GM10248 (cell line): ENCODE data around the gene RUNX3.

Source experiments
- CTCF ChIA-PET: fragments of 300-600 bp; sonication (Branson Sonifier 250); formaldehyde crosslinking; extraction: SDS; loops from one replicate; lab custom pipeline; 2021; ENCODE audit warnings: antibody characterized with exemption; lab: Yijun Ruan, JAX
- POLR2A ChIA-PET: fragments of 350-650 bp; sonication (Branson Sonifier 250); formaldehyde crosslinking; extraction: SDS; loops from one replicate; lab custom pipeline; 2020; ENCODE audit warnings: antibody characterized with exemption; lab: Yijun Ruan, JAX
- DNase-seq: peaks from one replicate; pipeline ENCODE4 v3.0.0; 2012; ENCODE audit errors: extremely low spot score
- TF ChIP-seq, protein P1 (sequence below): IDR thresholded peaks from 2 replicates; pipeline ENCODE4 v1.5.1; 2012; ENCODE audit warnings: mild to moderate bottlenecking, low read depth; ENCODE audit errors: extremely low read depth, missing control alignments, control extremely low read depth

The RUNX3 gene

DNA sequence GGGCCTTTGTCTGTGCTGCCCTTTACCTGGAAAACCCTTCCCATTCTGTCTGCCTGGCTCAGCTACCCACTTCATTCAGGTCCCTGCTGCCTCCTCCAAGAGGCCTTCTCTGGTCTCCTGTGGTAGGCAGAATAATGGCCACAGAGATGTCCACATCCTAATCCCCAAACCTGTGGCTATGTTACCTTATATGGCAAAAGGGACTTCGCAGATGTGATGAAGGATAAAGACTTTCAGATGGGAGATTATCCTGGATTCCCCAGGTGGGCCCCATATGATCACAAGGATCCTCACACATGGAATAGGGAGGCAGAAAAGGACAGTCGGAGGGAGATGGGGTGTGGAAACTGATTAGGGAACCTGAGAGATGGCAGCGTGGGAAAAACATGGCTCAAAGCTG is 14.2 kb upstream of the RUNX3 start:
- POLR2A ChIA-PET: no interaction called here
- CTCF ChIA-PET: interaction anchor here (2.2 kb wide), 1 partner anchor 11 kb away, joined by 9 read pairs; no protein-coding TSS in a partner anchor
- TF ChIP-seq, protein P1, sequence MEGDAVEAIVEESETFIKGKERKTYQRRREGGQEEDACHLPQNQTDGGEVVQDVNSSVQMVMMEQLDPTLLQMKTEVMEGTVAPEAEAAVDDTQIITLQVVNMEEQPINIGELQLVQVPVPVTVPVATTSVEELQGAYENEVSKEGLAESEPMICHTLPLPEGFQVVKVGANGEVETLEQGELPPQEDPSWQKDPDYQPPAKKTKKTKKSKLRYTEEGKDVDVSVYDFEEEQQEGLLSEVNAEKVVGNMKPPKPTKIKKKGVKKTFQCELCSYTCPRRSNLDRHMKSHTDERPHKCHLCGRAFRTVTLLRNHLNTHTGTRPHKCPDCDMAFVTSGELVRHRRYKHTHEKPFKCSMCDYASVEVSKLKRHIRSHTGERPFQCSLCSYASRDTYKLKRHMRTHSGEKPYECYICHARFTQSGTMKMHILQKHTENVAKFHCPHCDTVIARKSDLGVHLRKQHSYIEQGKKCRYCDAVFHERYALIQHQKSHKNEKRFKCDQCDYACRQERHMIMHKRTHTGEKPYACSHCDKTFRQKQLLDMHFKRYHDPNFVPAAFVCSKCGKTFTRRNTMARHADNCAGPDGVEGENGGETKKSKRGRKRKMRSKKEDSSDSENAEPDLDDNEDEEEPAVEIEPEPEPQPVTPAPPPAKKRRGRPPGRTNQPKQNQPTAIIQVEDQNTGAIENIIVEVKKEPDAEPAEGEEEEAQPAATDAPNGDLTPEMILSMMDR: no peak
- no peak for DNase-seq

DNA sequence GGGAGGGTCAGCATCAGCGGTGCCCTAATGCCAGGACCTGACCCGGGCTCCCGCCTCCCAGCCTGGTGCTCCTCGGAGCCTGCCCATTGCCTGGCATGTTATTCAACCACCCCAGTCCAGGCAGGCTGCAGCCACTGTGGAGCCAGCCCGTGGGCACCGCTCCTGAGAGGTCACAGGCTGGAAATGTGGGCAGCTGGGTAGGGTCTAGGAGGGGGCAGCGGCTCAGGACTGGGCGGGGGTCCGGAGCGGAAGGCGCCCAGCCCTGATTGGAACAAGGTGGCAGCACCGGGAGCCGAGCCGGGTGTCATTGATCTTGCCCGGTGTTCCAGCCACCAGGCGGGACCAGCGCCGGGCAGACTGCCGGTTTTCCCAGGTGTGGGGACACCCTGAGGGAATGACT is 12.7 kb upstream of the RUNX3 start:
- ChIA-PET CTCF (interaction anchor here (1.3 to 4.5 kb wide), 3 partner anchors 10 to 95 kb away, joined by 4 to 28 read pairs (median 9); no protein-coding TSS in a partner anchor), POLR2A (interaction anchor here (0.9 kb wide), 1 partner anchor 95 kb away, joined by 3 read pairs; no protein-coding TSS in a partner anchor)
- DNase-seq: no peak
- TF ChIP-seq, protein P1: no peak

DNA sequence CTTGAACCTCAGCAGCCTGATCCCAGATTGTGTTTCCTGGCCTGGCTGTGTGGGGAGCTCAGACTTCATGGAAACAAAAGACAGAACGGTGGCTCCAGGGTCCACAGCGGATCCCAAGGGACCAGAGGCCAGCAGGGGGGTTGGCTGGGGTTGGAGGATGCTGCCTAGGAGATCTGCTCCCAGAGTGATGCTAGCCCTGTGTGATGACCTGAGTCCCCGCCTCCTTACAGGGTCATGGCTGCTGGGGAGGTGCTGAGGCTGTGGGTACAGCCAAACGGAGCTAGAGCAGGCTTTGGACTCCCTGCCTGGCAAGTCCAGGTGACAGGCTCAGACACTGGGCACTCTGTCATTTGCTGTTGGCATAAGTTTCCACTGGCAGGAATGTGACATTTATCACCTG is 11.5 kb upstream of the RUNX3 start:
- ChIA-PET POLR2A (no interaction called here), CTCF (interaction anchor here (1.3 to 4.5 kb wide), 5 partner anchors 9 to 96 kb away, joined by 3 to 28 read pairs (median 5); partner anchors contain the start of gene RUNX3)
- DNase-seq: no peak
- TF ChIP-seq, protein P1: no peak

DNA sequence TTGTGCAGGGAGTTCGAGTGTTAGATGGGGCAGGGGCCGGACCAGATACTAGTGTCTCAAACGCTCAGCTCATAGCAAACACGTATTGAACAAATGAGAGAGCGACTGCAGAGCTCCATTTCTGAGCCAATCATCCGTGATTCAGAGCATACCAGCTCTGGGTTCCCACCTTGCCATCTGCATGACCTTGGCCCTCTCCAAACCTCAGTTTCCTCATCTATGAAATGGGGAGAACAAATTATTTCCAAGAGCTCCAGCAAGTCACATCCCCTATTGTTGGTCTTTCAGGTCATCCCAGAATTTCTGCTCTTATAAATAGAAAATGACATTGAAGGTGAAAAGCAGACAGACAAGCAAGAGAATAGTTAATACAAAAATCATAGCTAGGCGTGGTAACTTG is 10.2 kb upstream of the RUNX3 start:
- no peak for DNase-seq
- ChIA-PET POLR2A (interaction anchor here (1.2 kb wide), 1 partner anchor 11 kb away, joined by 3 read pairs; no protein-coding TSS in a partner anchor), CTCF (interaction anchor here (0.7 to 4.5 kb wide), 7 partner anchors 8 to 162 kb away, joined by 3 to 28 read pairs (median 5); partner anchors contain the start of gene RUNX3)
- TF ChIP-seq, protein P1: no peak

DNA sequence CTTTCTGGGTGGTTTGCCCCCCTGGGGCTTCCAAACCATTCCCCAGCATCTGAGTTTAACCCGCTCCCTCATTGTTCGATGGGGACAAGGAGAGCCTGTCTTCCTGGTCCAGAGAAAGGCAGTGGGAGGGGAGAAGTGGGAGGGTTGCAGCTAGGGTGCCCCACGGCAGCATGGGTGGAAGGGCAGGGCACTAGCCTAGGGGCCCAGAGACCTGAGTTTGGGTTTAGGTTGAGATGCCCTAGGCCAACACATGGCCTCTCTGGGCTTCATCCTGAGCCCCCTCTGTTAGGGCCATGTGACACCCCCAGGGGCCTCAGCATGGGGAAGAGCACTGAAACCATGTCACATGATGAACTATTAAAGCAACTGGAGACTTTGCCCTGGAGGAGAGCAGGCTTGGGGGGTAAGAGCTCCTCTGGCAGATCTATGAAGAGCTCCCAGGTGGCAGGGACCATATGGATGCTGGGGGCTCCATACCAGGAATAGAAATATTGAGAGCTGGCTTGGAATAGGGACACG is 9.7 kb upstream of the RUNX3 start:
- TF ChIP-seq, protein P1: no peak
- ChIA-PET POLR2A (interaction anchor here (1.2 kb wide), 1 partner anchor 12 kb away, joined by 3 read pairs; no protein-coding TSS in a partner anchor), CTCF (interaction anchor here (0.7 to 4.5 kb wide), 7 partner anchors 7 to 162 kb away, joined by 3 to 28 read pairs (median 5); partner anchors contain the start of gene RUNX3)
- no peak for DNase-seq

DNA sequence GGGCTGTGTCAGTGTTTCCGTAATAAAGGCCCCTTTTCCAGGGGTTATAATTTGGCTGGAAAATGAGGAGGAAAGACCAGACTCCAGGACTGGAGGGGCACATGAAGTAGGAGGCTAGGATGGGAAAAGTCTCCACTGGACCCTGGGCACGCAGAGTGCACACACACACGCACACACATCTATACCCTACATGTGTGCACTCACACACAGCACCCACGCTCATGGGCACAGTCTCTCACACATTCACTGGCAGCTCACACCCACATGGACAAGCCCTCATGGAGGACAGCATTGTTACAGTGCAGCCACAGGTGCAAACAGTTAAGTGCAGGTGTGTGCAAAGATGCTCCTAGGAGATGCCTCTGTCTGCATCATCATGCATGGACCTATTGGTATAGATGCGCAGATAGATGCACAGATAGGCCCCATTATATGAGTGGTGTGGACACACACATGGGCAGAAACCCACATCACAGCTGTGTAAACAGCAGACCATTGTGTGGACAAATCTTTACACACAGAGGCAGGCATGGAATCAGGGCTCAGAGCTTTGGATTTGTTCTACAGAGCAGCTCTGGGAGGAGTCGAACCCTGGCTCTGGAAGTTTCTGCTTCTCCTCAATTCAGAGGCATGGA is 9.1 kb upstream of the RUNX3 start:
- TF ChIP-seq, protein P1: no peak
- POLR2A ChIA-PET: interaction anchor here (1.2 kb wide), 1 partner anchor 12 kb away, joined by 3 read pairs; no protein-coding TSS in a partner anchor
- CTCF ChIA-PET: interaction anchor here (1.3 to 4.5 kb wide), 4 partner anchors 8 to 163 kb away, joined by 5 to 28 read pairs (median 8); partner anchors contain the start of gene RUNX3
- no peak for DNase-seq
